Mesothelial cell of epicardium (in vitro differentiated cells): ENCODE results near the gene ARFGEF3. TPM values are rescaled to one million over a fixed set of nuclear protein-coding genes. Genes with fewer than 3 reads are reported as not detected.

Experiments
- DNase-seq, 2 experiments: peaks; one replicate each; pipeline ENCODE4 v3.0.0; 2021; ENCODE audit warnings: low spot score in 2 of 2; ENCODE audit not compliant: unreplicated experiment in 2 of 2
- H3K27ac Mint-ChIP-seq: 2 replicates; pipeline ENCODE4 v1.8.0; 2021; ENCODE audit warnings: mixed read lengths
- H3K27me3 Mint-ChIP-seq: 2 replicates; pipeline ENCODE4 v1.8.0; 2021; ENCODE audit warnings: low read depth, mixed read lengths
- H3K36me3 Mint-ChIP-seq: 2 replicates; pipeline ENCODE4 v1.8.0; 2021; ENCODE audit warnings: mixed read lengths
- H3K4me1 Mint-ChIP-seq: 2 replicates; pipeline ENCODE4 v1.8.0; 2021; ENCODE audit warnings: mixed read lengths
- H3K4me3 Mint-ChIP-seq: 2 replicates; pipeline ENCODE4 v1.8.0; 2021; ENCODE audit warnings: mild to moderate bottlenecking, moderate library complexity, mixed read lengths
- H3K9me3 Mint-ChIP-seq: 2 replicates; pipeline ENCODE4 v1.8.0; 2021; ENCODE audit warnings: mixed read lengths
- total RNA-seq: library from RNA; stranded (reverse); gene quantifications from 3 replicates; pipeline ENCODE4 v1.2.1, GENCODE V29; 2021
- TF ChIP-seq, protein P1 (sequence below): fragments of 200-600 bp; sonication (generic); IDR thresholded peaks from one replicate; pipeline ENCODE4 v1.5.0; 2021; ENCODE audit warnings: antibody characterized with exemption; ENCODE audit not compliant: unreplicated experiment

The ARFGEF3 gene
- total RNA-seq, 1 donor from 2014 or later, result 6.1 TPM

- peaks cover 1% of the 10 kb centered on the region for H3K36me3 Mint-ChIP-seq
- H3K9me3 Mint-ChIP-seq, result no peaks in the 10 kb centered on the region
- no peak overlapping the region for H3K4me3 Mint-ChIP-seq
- H3K27ac Mint-ChIP-seq, result peak overlapping the region; percentile 26
- TF ChIP-seq, protein P1, sequence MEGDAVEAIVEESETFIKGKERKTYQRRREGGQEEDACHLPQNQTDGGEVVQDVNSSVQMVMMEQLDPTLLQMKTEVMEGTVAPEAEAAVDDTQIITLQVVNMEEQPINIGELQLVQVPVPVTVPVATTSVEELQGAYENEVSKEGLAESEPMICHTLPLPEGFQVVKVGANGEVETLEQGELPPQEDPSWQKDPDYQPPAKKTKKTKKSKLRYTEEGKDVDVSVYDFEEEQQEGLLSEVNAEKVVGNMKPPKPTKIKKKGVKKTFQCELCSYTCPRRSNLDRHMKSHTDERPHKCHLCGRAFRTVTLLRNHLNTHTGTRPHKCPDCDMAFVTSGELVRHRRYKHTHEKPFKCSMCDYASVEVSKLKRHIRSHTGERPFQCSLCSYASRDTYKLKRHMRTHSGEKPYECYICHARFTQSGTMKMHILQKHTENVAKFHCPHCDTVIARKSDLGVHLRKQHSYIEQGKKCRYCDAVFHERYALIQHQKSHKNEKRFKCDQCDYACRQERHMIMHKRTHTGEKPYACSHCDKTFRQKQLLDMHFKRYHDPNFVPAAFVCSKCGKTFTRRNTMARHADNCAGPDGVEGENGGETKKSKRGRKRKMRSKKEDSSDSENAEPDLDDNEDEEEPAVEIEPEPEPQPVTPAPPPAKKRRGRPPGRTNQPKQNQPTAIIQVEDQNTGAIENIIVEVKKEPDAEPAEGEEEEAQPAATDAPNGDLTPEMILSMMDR, result no peak
- DNase-seq, result no peak
- H3K4me1 Mint-ChIP-seq, result peaks cover 2% of the 10 kb centered on the region
- no peaks in the 10 kb centered on the region for H3K27me3 Mint-ChIP-seq
Observed at GRCh38 chr6:138275976-138276375, 114.2 kb downstream of the ARFGEF3 start.

DNA sequence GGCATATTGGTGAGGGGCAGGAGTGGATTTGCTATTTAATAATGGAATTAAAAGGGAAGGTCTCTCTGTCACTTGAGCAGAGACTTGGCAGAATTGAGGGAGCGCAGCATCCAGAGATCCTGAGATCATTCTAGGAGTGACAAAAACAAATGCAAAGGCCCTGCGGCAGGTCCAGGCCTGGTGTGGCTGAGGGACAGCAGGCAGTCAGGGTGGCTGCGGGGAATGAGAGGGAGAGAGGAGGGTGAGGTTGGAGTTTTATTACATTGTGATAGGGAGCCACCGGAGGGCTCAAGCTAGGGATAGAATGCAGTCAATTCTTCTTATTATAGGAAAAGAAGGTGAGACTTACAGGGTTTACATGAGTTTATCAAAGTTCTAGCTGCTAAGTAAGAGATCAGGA, 116.1 kb downstream of the ARFGEF3 start:
- Mint-ChIP-seq H3K4me3 (no peak overlapping the region), H3K27ac (no peak overlapping the region), H3K27me3 (no peaks in the 10 kb centered on the region), H3K9me3 (no peaks in the 10 kb centered on the region), H3K4me1 (peaks cover 2% of the 10 kb centered on the region), H3K36me3 (peaks cover 1% of the 10 kb centered on the region)
- no peak for DNase-seq
- TF ChIP-seq, protein P1, result no peak

DNA sequence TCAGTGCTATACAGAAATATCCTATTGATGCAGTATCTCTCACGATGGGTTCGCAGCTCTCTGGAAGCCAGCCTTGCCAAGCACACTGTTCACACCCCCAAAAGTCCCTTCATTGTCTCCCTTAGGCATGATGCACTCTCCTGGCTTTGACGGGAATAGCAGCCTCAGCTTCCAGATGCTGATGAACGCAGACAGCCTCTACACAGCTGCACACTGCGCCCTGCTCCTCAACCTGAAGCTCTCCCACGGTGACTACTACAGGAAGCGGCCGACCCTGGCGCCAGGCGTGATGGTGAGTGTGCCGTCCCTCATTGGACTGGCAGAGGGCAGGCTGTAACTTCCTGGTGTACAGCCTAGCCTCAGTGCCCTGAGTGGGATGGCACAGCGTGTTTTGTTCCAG, 116.6 kb downstream of the ARFGEF3 start:
- Mint-ChIP-seq H3K27me3 (no peaks in the 10 kb centered on the region), H3K4me1 (peaks cover under 1% of the 10 kb centered on the region), H3K36me3 (peaks cover 1% of the 10 kb centered on the region), H3K4me3 (no peak overlapping the region), H3K9me3 (no peaks in the 10 kb centered on the region), H3K27ac (no peak overlapping the region)
- TF ChIP-seq, protein P1, result no peak
- no peak for DNase-seq

DNA sequence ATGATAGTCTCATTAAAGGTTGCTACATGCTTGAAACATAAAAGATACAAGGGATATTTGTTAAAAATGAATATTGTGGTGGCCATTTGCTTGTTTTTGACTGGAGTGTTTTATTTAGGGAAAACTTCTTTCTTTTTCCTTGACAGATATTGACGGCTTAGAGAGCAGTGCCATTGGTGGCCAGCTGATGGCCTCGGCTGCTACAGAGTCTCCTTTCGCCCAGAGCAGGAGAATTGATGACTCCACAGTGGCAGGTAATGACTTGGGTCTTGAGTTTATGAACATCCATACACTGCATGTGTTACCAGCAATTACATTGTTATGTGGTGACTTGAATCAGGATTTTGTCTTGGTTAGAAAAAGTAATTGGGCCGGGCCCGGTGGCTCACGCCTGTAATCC, 124.1 kb downstream of the ARFGEF3 start:
- H3K4me1 Mint-ChIP-seq, result peaks cover 5% of the 10 kb centered on the region
- no peaks in the 10 kb centered on the region for H3K9me3 Mint-ChIP-seq
- no peak for DNase-seq
- no peak overlapping the region for H3K4me3 Mint-ChIP-seq
- TF ChIP-seq, protein P1, result no peak
- H3K27me3 Mint-ChIP-seq, result no peaks in the 10 kb centered on the region
- no peaks in the 10 kb centered on the region for H3K36me3 Mint-ChIP-seq
- H3K27ac Mint-ChIP-seq, result no peak overlapping the region

DNA sequence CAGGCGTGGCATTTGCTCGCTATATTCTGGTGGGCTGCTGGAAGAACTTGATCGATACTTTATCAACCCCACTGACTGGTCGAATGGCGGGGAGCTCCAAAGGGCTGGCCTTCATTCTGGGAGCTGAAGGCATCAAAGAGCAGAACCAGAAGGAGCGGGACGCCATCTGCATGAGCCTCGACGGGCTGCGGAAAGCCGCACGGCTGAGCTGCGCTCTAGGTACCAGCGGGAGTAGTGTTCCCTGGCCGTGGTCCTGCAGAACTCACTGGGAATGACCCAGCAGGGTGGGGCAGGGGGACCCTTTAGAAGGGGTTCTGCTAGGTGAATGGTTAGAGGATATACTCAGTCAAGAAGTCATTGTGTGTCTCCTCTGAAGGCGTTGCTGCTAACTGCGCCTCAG, 125.0 kb downstream of the ARFGEF3 start:
- TF ChIP-seq, protein P1, result no peak
- H3K27ac Mint-ChIP-seq, result no peak overlapping the region
- H3K4me1 Mint-ChIP-seq, result peaks cover 5% of the 10 kb centered on the region
- H3K36me3 Mint-ChIP-seq, result no peaks in the 10 kb centered on the region
- no peak for DNase-seq
- no peaks in the 10 kb centered on the region for H3K27me3 Mint-ChIP-seq
- no peak overlapping the region for H3K4me3 Mint-ChIP-seq
- H3K9me3 Mint-ChIP-seq, result no peaks in the 10 kb centered on the region
